Hippocampal formation (tissue), 2 donors: Measurements from ENCODE around the gene WTIP.
"Not testable (repeated sequence)": the region's sequence is repeated elsewhere in the genome, so short reads cannot be mapped to it uniquely, and the experiment has no call there.

Experiments used
- DNase-seq, 2 donors: peaks; one replicate each; lab custom pipeline; 2025; lab: John Stamatoyannopoulos, UW

Gene WTIP

DNA sequence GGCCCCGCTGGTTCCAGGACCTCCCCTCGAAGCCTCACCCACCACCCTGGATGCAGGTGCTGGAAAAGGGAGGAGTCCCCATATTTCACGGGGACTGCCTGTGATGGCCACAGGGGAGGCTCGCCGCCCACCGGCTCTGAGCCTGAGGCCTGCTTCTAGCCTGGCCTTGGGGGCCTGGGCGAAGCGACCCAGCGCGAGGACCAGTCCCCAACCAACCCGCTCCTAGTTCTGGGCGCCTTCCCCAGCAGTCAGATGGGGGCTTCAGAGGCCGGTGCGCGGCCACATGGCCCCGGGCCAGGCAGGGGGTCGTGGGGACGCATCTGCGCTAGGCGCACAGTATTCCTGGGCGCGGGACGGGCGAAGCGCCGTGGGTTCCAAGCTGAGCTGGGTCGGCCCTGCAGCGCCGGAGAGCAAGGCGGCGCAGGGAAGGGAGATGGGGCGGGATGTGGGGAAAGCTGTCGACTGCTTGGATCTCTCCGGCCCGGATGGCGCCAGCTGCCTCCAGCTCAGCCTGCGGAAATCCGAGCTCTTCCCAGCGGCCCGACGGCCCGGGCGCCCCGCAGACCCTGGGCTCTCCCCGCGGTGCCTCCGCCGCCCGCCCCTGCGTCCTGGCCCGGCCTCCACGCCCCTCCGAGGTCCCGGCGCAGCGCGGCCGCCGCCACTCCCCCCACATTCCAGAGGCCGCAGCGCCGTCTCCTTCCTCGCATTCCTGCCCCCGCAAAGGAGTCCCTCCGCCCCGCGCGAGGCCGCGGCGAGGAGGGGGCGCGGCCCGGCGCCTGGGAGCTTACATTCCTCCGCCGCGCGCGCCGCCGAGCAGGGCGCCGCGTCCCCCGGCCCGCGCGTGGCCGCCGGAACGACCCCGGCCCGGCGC, at the start of gene WTIP:
Gene WTIP (plus strand): TSS at position 788 of the 871 bp plus-strand sequence. CDS start 217 bp downstream, outside the sequence.
- DNase-seq = no peak

DNA sequence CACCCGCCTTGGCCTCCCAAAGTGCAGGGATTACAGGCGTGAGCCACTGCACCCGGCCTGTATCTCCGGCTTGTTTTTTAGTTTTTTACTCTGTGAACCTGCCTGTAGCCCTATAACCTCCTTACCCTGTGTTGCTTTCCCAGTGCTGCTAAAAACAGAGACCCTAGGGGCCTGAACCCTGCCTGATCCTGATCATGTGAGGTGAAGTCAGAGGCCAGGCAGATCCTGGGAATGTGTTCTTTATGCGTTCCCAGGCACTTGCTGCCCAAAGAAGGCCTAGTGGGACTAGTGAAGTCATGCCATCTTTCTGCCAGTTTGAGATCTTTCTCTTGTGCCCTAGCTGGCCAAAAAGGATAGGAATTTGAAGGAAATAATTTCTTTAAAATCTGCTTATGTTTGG, 48.8 kb upstream of the WTIP start:
- no peak for DNase-seq

DNA sequence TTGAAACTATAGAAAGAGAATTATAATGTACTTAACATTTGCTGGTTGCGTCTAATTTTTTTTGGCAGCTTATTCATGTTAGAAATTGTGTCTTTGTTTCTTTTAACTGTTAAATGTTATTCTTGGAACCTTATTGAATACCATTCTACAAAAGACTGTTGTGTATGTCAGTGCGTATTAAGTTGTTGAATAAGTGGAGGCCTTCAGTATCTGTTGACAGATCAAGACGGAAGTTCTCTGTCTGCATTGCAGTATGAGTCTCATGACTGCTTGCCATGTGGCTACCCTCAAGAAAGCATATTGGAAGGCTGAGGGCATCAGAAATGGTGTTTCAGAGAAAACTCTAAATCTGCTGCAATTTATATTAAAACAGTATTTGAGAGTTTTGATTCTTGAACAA, 44.8 kb upstream of the WTIP start:
- no peak for DNase-seq

- DNase-seq = no peak
Measured at GRCh38 chr19:34448191-34448590, 33.4 kb upstream of the WTIP start.

GRCh38 chr19:34452723-34453122, 28.8 kb upstream of the WTIP start:
- DNase-seq = no peak

DNA sequence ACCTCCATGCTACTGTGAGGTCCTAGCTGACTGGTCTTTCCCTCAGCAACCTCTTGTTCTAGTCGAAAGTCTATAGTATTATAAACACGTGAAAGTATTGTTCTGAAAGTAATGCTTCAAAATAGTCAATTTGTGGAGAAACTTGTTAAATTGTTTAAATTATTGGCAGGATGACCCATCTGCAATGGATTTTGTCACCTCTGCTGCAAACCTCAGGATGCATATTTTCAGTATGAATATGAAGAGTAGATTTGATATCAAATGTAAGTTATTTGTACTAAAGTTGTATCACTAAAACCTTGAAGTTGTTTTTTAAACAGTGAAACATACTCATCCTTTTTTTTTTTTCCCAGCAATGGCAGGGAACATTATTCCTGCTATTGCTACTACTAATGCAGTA, 27.5 kb upstream of the WTIP start:
- no peak for DNase-seq

GRCh38 chr19:34454685-34455084, 26.9 kb upstream of the WTIP start:
- no peak for DNase-seq

GRCh38 chr19:34455783-34456480, 25.6 kb upstream of the WTIP start:
- DNase-seq = not testable (repeated sequence)

DNA sequence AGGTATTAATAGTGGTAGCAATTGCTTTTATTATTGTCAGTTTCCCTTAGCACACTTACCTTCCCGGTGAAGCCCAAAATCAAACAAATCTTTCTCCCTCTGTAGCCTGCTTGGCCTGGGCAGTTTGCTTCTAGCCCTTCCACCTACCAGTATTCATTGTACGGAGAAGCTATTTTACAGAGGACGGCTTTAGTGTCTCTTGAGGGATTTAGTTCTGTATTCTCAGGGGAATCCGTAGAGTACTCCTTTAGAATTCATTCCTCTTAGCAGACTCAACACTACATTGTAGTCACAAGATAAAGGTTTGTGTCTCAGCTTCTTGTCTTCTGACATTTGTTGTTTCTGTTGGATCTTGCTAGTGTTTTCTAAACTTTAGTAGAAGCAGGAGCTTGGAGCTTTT, 24.1 kb upstream of the WTIP start:
- no peak for DNase-seq

DNA sequence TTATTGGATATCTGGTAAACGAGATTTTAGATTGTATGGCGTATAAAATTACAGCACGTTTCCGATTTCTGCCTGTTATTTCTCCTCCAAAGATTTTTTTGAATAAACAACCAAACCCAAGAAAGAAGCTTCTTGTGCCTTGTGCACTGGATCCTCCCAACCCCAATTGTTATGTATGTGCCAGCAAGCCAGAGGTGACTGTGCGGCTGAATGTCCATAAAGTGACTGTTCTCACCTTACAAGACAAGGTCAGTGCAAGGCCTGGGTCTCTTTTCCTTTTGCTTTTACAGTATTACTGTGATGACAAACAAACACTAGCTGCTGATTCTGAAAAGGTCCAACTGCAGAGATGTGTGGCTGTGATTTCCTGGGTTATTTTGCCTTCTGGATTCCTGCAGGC, 22.9 kb upstream of the WTIP start:
- no peak for DNase-seq

DNA sequence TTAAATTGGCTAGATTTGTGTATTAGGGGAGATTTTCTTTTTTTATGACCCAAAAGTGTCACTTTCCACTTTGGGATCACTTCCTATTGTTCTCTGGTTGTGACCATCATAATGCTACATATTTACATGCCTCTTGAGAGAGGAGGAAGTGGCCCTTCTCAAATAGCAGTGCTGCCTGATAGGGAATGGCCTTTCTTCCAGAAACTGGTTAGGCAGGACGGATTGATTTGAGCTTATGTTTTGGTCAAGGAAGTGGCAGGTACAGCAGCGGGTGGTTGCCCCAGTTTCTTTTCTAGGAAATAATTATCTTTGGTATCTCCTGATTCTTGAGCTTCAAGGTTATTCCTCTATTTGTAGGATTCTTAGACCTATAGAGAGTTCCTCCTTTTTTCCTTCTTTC, 21.9 kb upstream of the WTIP start:
- DNase-seq = no peak

DNA sequence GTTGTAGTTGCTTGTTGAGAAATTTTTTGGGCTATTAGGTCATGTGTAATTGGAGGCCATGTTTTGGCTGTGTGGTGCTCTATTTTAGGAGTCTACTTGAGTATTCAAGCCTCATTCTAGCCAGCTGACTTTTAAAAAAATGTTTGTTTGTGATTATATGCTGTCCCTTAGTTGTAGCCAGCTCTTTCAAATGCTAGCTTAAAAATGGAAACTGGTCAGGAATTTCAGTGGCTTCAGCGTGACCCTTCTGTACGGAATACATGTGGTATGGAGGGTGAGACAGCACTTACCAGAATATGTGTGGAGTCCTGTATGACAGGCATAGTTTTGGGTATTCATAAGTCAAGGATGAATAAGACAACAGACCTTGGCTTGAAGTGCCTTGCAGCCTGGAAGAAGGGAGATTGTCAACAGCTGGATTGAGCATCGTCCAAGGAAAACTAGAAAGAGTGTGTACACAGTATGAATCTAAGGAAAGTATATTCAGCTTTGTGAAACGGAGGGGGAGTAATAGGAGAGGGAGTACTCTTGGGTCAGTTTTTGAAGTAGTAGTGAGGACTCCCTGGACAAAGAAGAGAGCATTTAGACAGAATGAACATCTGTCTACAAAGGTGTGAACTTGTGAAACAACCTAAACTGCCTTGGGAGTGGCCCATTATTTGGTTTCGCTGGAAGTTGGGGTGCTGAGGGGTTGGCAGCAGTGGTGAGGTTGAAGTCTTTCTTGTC, 20.0 kb upstream of the WTIP start:
- no peak for DNase-seq

DNA sequence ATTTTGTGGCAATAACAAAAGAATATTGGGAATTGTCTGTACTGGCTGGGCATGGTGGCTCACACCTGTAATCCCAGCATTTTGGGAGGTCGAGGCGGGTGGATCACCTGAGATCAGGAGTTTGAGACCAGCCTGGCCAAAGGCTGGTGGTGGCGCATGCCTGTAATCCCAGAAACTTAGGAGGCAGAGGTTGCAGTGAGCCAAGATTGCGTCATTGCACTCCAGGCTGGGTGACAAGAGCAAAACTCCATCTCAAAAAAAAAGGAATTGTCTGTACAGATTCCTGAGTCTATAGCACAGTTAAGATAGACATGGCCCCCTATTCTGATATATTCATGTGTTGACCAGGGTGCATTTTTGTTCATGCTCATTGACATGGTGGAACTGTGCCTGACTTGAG, 16.8 kb upstream of the WTIP start:
- not testable (repeated sequence) for DNase-seq

GRCh38 chr19:34468409-34468808, 13.1 kb upstream of the WTIP start:
- DNase-seq = no peak

- not testable (repeated sequence) for DNase-seq
Measured at GRCh38 chr19:34469026-34469425, 12.5 kb upstream of the WTIP start.

DNA sequence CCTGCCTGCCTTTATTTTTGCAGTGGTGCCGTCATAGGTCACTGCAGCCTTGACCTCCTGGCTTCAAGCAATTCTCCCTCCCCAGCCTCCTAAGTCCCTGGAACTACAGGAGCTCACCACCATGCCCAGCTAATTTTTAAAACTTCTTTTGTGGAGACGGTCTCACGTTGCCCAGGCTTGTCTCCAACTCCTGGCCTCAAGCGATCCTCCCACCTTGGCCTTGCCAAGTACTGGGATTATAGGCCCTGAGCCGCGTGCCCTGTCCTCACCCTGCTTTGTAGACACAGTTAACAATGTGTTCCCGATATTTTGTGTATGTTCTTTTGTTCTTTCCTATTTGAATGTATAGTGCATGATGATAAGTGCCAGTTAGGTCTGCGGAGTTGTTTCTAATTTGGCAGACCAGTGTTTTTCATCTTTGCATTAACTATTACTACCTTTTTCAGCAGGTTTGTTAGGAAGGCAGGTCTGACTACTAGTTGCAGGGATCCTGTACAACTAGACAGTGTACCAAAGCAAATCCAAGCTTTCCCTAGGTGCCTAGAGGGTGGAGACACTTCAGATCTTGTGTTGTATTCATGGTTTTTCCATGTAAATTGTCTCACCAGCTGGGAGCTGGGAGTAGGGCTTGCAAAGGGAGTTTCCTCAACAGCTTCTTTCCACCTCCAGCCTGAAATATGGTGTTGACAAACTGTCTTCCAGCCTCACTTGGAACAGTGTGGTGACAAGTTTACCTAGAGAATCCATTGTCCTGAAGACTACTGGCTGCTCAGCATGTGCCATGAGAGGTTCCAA, 9.5 kb upstream of the WTIP start:
- DNase-seq = no peak

- DNase-seq = no peak
Measured at GRCh38 chr19:34474233-34474989, 7.1 kb upstream of the WTIP start.

- no peak for DNase-seq
Measured at GRCh38 chr19:34475026-34475974, 6.3 kb upstream of the WTIP start.

GRCh38 chr19:34475975-34476594, 5.5 kb upstream of the WTIP start:
- no peak for DNase-seq
